GM19099 (cell line): ENCODE data around the gene PROX2.

Source experiments
- POLR2A ChIP-seq: IDR thresholded peaks from 3 replicates; pipeline ENCODE4 v1.6.1; 2011; ENCODE audit warnings: low read depth; ENCODE audit not compliant: insufficient read length; ENCODE audit errors: extremely low read depth

Gene PROX2

DNA sequence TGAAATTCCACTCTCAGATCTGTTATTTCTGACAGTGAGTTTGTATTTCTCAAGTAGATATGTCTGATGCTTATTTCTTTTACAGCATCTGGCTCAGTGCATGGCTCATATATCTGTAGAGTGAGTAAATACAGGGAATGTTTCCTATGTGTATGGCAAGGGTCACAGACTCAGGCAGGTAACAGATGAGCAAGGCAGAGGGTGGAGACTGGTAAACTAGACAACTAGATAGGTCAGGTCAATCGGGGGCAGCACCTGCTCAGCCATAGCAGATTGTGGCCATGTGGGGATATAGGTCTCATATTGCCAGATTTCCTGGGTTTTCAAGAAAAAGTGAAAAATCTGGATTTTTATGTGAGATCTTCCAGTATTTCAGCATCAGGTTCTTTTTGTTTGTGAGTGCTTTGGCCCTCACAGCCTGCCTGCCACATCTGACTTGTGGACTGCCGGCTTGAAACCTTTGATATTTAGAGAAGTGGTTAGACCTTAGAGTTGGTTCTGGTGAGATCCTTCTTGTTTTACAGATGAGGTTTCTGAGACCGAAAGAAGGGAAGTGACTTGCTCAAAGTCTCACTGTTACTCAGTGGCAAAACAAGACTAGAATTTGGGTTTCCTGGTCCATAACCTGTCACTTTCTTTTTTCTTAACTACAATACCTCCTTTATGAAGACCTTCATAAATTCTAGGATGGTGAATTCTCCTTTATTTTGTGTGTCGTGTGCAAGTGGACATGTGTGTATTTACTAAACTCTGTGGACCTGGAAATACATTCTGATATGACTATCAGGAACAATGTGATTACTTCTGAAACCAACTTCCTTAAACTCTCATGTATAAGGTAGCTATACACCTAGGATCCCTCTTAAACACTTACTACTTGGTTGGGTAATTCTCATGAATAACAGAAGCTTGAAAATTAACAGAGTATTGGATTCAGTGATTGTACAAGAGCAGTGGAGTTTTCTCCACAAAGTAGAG lies 34.4 kb downstream of the PROX2 start:
- TF ChIP-seq POLR2A = no peak

DNA sequence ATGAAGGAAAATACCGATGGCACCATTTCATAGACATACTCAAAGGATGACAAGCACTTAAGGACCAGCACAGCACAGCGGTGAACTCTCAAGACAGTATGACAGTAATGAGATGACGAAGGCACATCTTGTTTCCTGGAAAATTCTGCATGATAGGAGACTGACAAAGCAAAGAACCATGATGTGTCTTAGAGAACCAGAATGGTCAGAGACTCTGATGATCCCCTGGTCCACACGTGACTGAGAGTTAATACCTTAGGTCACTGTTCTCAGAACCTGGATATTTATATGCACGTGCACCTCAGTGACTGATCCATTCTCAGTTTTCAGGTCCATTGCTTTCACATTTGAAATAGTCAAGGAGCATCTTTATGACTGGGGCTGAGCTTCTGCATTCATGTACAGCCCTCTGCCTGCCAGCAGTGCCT lies 35.3 kb downstream of the PROX2 start:
- TF ChIP-seq POLR2A = no peak

DNA sequence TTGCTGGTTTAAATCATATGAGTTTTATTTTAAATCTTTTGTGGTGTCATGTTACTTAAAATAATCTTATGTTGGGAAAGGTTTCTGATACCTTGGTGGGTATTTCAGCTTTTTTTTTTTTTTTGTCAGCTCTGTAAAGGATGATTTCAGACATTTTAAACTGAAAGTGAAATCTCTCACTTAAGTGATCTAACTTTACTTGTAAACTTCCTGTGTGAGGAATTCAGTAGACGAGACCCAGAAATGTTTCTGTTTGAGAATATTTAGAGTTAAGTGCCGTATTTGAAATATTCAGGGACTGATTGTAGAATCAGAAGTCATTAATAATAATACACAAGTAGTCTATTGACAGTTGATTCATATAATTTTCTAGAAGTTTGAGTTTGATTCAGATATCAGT lies 37.8 kb downstream of the PROX2 start:
- no peak for TF ChIP-seq POLR2A

DNA sequence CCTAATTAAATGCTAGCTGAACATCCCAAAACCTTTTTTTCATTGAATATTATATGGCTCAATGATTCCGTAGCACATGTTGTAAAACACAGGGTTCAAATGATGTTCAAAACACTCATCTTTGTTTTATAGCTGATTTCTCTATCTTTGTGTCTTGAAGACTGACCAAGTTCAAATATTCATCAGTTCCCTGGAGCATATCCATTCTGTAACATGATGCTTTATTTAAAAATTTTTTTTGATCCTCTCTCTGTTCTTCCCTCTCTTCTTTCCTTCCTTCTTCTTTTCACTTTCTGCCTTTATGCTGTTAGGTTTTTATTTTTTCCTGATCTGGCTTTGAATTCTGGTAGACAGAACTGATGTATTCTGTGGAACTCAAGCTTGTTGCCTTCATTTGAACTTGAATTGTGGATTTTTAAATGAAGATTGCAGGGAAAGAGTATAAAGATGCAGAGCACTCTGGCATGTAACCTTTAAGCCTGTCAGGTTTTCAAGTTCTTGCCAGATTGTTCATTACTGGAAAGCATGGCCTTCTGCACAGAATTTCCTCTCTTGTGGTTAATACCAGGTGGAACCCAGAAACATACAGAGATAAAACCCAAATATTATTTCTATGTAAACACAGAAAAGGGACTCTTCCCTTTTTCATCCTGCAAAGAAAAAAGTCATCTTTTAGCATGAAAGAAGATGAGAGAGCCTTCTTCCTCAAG lies 39.5 kb downstream of the PROX2 start:
- no peak for TF ChIP-seq POLR2A

DNA sequence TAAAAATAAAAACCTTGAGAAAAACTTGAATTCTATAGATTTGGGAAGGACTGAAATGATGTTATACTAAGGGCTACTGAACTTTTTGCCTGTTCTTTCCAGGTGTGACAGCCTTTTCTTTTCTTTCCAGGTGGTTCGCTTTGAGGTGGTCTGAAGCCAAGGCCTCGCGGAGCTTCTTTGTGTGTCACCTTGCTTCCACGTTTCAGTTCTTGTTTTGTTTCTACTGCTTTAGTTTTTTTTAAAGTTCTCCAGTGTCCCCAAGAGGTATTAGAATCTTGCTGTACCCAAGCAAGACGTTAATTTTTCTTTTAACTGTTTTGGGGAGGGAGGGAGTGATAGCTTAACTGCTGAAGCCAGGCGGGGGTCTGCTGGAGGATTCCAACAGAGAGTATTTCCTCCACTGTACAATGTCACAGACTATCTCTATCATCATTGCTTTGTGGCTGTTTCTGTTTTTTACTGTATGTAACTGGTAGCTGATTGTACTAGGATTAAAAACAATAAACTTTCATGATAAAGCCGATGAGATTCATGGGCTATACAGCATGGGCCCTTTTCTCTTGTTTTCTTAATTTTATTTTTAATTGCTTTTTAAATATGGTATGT lies 40.2 kb downstream of the PROX2 start:
- TF ChIP-seq POLR2A = no peak

DNA sequence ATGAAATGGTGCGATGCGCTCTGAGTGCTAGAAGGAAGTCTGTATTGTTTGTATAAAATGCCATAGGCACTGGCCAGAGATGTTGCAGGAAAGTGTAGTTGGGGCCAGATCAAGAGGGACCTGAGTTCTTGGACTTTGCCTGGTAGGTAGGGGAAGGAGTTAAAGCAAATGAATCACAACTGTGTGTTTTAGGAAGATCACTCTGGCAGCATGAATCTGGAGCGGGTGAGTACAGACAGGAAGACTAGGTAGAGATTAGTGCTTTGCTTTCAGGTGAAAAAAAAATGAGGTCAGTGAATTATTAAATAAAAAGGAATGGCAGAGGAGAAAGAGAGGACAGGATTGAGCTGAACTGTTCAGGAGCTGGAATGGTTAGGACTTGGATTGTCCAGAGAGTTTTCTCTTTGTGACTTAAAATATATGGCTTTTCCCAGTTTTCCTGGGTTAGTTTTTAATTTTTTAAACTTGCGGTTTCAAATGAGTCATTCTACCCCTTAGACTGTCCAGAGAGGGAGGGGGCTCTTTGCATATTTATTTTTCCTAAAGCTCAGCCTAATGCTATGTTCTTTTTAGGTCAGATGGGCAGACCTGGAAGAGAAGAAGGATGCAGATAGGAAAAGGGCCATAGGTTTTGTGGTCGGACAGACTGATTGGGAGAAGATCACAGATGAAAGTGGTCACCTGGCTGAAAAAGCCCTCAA lies 41.1 kb downstream of the PROX2 start:
- no peak for TF ChIP-seq POLR2A

DNA sequence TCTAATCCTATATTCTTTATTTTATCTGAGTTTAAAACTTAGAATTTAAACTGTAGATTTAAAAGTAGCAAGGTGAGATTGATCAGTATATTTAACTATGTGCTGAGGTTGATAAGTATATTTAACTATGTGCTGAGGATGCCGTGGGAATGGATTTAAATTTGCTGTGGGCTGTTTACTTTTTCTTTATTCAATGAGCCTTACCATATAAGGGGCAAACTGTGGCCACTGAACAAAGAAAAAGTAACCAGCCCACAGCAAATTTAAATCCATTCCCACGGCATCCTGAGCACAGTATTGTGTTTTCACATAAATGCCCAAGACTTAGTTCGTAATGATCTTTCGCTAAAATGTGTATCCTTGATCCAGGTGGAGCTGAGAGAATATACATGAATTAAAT lies 43.1 kb downstream of the PROX2 start:
- no peak for TF ChIP-seq POLR2A

DNA sequence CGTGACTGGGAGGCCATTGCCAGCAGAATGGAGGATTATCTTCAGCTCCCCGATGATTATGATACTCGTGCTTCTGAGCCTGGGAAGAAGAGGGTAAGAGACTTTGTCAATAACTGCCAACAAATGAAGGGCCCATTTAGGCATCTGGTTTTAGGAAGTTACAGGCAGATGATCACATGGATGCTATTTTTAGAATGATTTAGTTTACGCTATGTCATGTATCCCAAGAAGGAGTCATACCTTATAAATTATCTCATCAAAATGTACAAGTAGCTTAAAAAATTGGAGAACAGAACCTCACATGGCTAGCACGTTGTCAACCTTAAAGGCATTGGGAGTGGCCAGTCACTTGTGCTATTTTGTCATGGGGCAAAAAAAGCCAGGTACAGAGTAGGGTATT lies 46.7 kb downstream of the PROX2 start:
- no peak for TF ChIP-seq POLR2A

DNA sequence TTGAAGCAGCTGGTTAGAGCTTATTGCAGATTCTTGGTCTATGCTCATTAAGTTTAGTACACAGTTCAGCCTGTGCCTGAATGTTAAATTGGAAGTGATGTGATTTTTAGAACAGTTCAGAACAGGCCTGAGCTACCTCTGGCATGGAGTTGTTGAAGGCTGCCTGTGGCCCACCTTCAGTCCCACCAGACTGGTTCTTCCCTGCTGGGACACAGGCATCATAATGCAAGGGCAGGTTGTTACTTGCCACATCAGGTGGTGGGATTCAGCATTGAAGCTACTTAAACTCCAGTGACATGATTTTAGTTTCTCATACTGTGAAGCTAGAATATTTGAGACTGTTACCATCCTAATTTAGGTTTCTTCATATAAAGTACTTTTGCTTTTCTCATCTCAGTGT lies 49.4 kb downstream of the PROX2 start:
- TF ChIP-seq POLR2A = no peak
